ENCODE results near the gene GULP1.

Gene GULP1

DNA sequence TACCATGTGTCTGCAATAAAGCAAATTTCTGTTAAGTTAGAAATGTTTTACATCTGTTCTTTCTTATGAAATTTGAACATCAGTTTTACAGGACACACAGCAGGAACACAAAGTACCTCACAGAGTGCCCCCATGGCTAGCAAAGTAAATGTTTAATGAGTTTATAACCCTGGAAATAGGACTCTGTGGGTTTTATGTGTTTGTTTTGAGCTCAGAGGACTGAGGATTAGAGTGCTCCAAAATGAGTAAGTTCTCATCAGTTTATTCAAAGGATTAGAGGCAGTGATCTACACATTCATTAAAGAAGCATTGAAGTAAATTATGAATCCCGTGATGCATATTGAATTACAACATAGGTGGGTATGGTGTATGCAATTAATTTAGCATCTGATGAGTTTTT, 281.8 kb downstream of the GULP1 start:
- TF ChIP-seq FOXM1 (IDR thresholded peaks at IDR 0.05; ENCODE audit: borderline replicate concordance, low read depth) (no peak), TCF12 (IDR thresholded peaks at IDR 0.05; ENCODE audit: low read depth) (no peak)

DNA sequence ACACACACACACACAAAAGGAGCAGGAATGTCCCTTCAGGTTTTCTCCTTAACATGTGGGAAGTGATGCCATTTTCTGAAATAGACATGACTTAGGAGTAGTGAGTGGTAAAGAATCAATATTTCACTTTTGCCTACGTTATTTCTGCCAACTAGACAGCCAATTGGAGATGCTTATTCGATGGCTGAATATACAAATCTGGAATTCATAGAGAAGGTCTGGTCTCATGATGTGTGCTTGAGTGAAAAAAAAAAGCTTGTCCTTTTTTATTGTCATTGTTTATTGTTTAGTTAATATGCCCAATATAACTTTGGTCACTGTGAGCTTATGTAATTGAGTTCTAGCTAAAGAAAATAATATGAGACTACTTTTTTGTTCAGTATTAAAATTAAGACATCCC, 284.3 kb downstream of the GULP1 start:
- no peak for TF ChIP-seq CREB1 (IDR thresholded peaks at IDR 0.05; ENCODE audit: low read depth)
- TF ChIP-seq FOXM1 (IDR thresholded peaks at IDR 0.05; ENCODE audit: borderline replicate concordance, low read depth) = no peak
- no peak for TF ChIP-seq YY1 (IDR thresholded peaks at IDR 0.05; ENCODE audit: low read depth)
- TF ChIP-seq, protein P1, sequence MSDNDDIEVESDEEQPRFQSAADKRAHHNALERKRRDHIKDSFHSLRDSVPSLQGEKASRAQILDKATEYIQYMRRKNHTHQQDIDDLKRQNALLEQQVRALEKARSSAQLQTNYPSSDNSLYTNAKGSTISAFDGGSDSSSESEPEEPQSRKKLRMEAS (IDR thresholded peaks at IDR 0.05) = no peak
- no peak for TF ChIP-seq EP300 (IDR thresholded peaks at IDR 0.05; ENCODE audit: borderline replicate concordance)
- no peak for TF ChIP-seq NFIC (IDR thresholded peaks at IDR 0.05)
- TF ChIP-seq TCF12 (IDR thresholded peaks at IDR 0.05; ENCODE audit: low read depth) = no peak
- TF ChIP-seq TAF1 (IDR thresholded peaks at IDR 0.05; ENCODE audit: low read depth) = no peak
- TF ChIP-seq, protein P2, sequence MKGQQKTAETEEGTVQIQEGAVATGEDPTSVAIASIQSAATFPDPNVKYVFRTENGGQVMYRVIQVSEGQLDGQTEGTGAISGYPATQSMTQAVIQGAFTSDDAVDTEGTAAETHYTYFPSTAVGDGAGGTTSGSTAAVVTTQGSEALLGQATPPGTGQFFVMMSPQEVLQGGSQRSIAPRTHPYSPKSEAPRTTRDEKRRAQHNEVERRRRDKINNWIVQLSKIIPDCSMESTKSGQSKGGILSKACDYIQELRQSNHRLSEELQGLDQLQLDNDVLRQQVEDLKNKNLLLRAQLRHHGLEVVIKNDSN (IDR thresholded peaks at IDR 0.05) = no peak
- TF ChIP-seq CEBPB (IDR thresholded peaks at IDR 0.05) = no peak
- no peak for TF ChIP-seq TEAD4 (IDR thresholded peaks at IDR 0.05)
- TF ChIP-seq RAD21 (IDR thresholded peaks at IDR 0.05; ENCODE audit: low read depth) = no peak
- no peak for TF ChIP-seq EGR1 (IDR thresholded peaks at IDR 0.05)
- TF ChIP-seq, protein P3, sequence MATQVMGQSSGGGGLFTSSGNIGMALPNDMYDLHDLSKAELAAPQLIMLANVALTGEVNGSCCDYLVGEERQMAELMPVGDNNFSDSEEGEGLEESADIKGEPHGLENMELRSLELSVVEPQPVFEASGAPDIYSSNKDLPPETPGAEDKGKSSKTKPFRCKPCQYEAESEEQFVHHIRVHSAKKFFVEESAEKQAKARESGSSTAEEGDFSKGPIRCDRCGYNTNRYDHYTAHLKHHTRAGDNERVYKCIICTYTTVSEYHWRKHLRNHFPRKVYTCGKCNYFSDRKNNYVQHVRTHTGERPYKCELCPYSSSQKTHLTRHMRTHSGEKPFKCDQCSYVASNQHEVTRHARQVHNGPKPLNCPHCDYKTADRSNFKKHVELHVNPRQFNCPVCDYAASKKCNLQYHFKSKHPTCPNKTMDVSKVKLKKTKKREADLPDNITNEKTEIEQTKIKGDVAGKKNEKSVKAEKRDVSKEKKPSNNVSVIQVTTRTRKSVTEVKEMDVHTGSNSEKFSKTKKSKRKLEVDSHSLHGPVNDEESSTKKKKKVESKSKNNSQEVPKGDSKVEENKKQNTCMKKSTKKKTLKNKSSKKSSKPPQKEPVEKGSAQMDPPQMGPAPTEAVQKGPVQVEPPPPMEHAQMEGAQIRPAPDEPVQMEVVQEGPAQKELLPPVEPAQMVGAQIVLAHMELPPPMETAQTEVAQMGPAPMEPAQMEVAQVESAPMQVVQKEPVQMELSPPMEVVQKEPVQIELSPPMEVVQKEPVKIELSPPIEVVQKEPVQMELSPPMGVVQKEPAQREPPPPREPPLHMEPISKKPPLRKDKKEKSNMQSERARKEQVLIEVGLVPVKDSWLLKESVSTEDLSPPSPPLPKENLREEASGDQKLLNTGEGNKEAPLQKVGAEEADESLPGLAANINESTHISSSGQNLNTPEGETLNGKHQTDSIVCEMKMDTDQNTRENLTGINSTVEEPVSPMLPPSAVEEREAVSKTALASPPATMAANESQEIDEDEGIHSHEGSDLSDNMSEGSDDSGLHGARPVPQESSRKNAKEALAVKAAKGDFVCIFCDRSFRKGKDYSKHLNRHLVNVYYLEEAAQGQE (IDR thresholded peaks at IDR 0.05; ENCODE audit: low read depth) = no peak
- TF ChIP-seq ZBTB7A (IDR thresholded peaks at IDR 0.05; ENCODE audit: low read depth) = no peak

DNA sequence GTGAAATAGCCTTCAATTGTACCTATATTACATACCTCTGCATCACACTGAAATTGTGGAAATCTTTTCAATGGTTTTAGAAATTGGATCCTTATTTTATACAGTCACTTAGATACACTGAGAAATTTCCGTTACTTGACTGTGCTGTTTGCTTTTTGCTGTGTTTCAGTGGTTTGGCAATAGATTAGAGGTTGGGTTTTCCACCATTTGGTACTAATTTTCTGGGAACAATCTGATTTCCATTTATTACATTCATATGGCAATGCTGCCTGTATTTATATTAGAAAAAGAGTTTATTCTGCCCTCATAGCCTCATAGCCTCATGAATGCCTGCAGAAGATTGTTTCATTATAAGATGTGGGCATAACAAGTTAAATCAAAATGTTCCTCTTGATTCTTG, 285.0 kb downstream of the GULP1 start:
- no peak for TF ChIP-seq EP300 (IDR thresholded peaks at IDR 0.05; ENCODE audit: borderline replicate concordance)
- no peak for TF ChIP-seq CEBPB (IDR thresholded peaks at IDR 0.05)
- no peak for TF ChIP-seq ZBTB7A (IDR thresholded peaks at IDR 0.05; ENCODE audit: low read depth)
- no peak for TF ChIP-seq TEAD4 (IDR thresholded peaks at IDR 0.05)
- TF ChIP-seq YY1 (IDR thresholded peaks at IDR 0.05; ENCODE audit: low read depth) = no peak
- TF ChIP-seq, protein P3 (IDR thresholded peaks at IDR 0.05; ENCODE audit: low read depth) = no peak
- TF ChIP-seq TCF12 (IDR thresholded peaks at IDR 0.05; ENCODE audit: low read depth) = no peak
- TF ChIP-seq, protein P1 (IDR thresholded peaks at IDR 0.05) = no peak

DNA sequence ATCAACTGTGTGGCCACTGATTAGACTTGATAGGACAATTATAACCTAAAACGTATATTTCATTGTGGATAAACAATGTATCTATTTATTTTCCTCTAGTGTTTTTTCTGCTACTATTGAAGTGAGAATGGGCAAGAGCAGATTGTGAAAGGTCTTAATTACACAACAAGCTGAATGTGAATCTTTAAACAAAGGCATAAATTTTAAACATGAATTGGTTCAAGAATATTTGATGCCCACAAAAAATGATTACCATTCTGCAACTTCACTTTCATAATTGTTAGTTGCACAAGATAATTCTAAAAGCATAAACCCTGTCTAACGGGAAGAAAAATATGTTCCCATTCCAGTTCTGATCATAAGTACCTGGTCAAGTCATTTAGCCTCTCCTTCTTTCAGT, 285.6 kb downstream of the GULP1 start:
- no peak for TF ChIP-seq RAD21 (IDR thresholded peaks at IDR 0.05; ENCODE audit: low read depth)
- no peak for TF ChIP-seq CEBPB (IDR thresholded peaks at IDR 0.05)
- TF ChIP-seq YY1 (IDR thresholded peaks at IDR 0.05; ENCODE audit: low read depth) = no peak
- TF ChIP-seq, protein P3 (IDR thresholded peaks at IDR 0.05; ENCODE audit: low read depth) = no peak
- TF ChIP-seq, protein P2 (IDR thresholded peaks at IDR 0.05) = no peak
- TF ChIP-seq TAF1 (IDR thresholded peaks at IDR 0.05; ENCODE audit: low read depth) = no peak
- no peak for TF ChIP-seq CREB1 (IDR thresholded peaks at IDR 0.05; ENCODE audit: low read depth)
- TF ChIP-seq FOXM1 (IDR thresholded peaks at IDR 0.05; ENCODE audit: borderline replicate concordance, low read depth) = no peak
- no peak for TF ChIP-seq EGR1 (IDR thresholded peaks at IDR 0.05)
- no peak for TF ChIP-seq ZBTB7A (IDR thresholded peaks at IDR 0.05; ENCODE audit: low read depth)
- no peak for TF ChIP-seq NFIC (IDR thresholded peaks at IDR 0.05)
- TF ChIP-seq EP300 (IDR thresholded peaks at IDR 0.05; ENCODE audit: borderline replicate concordance) = no peak
- TF ChIP-seq, protein P1 (IDR thresholded peaks at IDR 0.05) = no peak
- TF ChIP-seq TCF12 (IDR thresholded peaks at IDR 0.05; ENCODE audit: low read depth) = no peak
- no peak for TF ChIP-seq TEAD4 (IDR thresholded peaks at IDR 0.05)

All from Ishikawa (cell line).